WERI-Rb-1 (cell line): Measurements from ENCODE around the gene ZNF236.

Experiments
- DNase-seq: peaks from one replicate; pipeline ENCODE4 v3.0.0-alpha.2; 2020
- H3K27ac ChIP-seq: fragments of 250-450 bp; sonication (Bioruptor Pico); 2 replicates; pipeline ENCODE4 v1.5.1; 2020; ENCODE audit warnings: mild to moderate bottlenecking, moderate library complexity
- H3K27me3 ChIP-seq: fragments of 250-450 bp; sonication (Bioruptor Pico); 2 replicates; pipeline ENCODE4 v1.5.1; 2021; ENCODE audit warnings: mild to moderate bottlenecking, low read depth, moderate library complexity; ENCODE audit not compliant: insufficient read depth, severe bottlenecking
- H3K36me3 ChIP-seq: fragments of 250-450 bp; sonication (Bioruptor Pico); 2 replicates; pipeline ENCODE4 v1.5.1; 2020; ENCODE audit warnings: mild to moderate bottlenecking, moderate library complexity
- H3K4me3 ChIP-seq: 2 replicates; pipeline ENCODE4 v1.5.1; 2011; ENCODE audit warnings: low read depth, mild to moderate bottlenecking, control low read depth, low read length
- H3K9me3 ChIP-seq: fragments of 250-450 bp; sonication (Bioruptor Pico); 2 replicates; pipeline ENCODE4 v1.5.1; 2021; ENCODE audit warnings: mild to moderate bottlenecking, moderate library complexity; ENCODE audit not compliant: severe bottlenecking
- CTCF ChIP-seq: IDR thresholded peaks from 2 replicates; pipeline ENCODE4 v1.5.1; 2011; ENCODE audit warnings: low read depth, mild to moderate bottlenecking, control low read depth, inconsistent platforms, low read length

The ZNF236 gene

GRCh38 chr18:76970770-76971559 is 148.6 kb downstream of the ZNF236 start:
- Histone ChIP-seq H3K27me3 (no peaks in the 10 kb centered on the region), H3K36me3 (peaks cover 4% of the 10 kb centered on the region), H3K27ac (no peak overlapping the region), H3K9me3 (no peaks in the 10 kb centered on the region), H3K4me3 (no peak overlapping the region)
- DNase-seq, result no peak
- TF ChIP-seq CTCF, result no peak

- no peak for DNase-seq
- no peak for TF ChIP-seq CTCF
- Histone ChIP-seq H3K27me3 (no peaks in the 10 kb centered on the region), H3K27ac (no peak overlapping the region), H3K9me3 (no peaks in the 10 kb centered on the region), H3K36me3 (peaks cover 4% of the 10 kb centered on the region), H3K4me3 (no peak overlapping the region)
Observed at GRCh38 chr18:76972241-76972640, 149.9 kb downstream of the ZNF236 start.

- Histone ChIP-seq H3K36me3 (peaks cover 4% of the 10 kb centered on the region), H3K9me3 (no peaks in the 10 kb centered on the region), H3K27me3 (no peaks in the 10 kb centered on the region), H3K27ac (no peak overlapping the region), H3K4me3 (no peak overlapping the region)
- no peak for DNase-seq
- TF ChIP-seq CTCF, result no peak
Observed at GRCh38 chr18:76972846-76973519, 150.6 kb downstream of the ZNF236 start.

DNA sequence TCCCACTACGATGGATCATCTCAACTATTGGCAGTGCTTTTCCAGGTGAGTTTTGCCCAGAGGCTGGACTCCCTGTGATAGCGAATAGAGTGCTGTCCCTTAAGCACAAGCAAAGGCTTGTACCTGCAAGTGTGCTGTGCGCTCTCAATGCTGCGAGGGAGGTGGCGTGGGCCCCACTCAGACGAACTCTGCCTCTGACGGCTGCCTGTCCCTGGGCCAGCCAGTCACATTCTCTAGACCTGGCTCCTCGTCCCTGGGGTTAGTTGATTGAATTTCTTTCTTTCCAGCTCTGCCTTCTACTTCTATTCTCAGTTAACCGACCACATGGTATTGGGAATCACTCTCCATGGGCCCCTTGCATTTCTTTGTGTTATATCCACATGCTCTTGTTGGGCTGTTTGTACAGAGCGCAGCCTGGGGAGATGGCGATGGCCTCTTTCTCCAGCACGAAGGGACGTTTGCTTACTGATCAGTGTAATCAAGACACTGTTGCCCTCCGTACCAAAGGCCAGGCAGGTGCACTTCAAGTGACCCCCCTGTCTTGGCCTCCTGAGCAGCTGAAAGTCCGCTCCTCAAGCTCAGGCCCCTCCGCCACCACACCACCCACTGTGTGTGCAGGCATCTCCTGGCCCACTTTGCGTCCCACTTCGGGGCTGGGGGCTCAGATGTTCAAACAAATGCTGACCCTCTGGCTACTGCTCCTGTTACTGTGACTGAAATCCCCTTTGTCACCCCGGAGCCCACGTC is 151.3 kb downstream of the ZNF236 start:
- Histone ChIP-seq H3K27me3 (no peaks in the 10 kb centered on the region), H3K4me3 (no peak overlapping the region), H3K27ac (no peak overlapping the region), H3K36me3 (peaks cover 4% of the 10 kb centered on the region), H3K9me3 (no peaks in the 10 kb centered on the region)
- DNase-seq, result no peak
- no peak for TF ChIP-seq CTCF

GRCh38 chr18:76974386-76974785 is 152.0 kb downstream of the ZNF236 start:
- TF ChIP-seq CTCF, result no peak
- Histone ChIP-seq H3K4me3 (no peak overlapping the region), H3K36me3 (peaks cover 4% of the 10 kb centered on the region), H3K9me3 (no peaks in the 10 kb centered on the region), H3K27me3 (no peaks in the 10 kb centered on the region), H3K27ac (no peak overlapping the region)
- no peak for DNase-seq
